Measurements from ENCODE around the gene TYK2. TPM values are rescaled to one million over a fixed set of nuclear protein-coding genes. Genes with fewer than 3 reads are reported as not detected.

TYK2 gene
- total and polyA plus RNA-seq, 2 of the 13 experiments (the other 11 are each of a cell fraction or from before 2014, with no cell fraction given) = 38.8 to 60.1 TPM

GRCh38 chr19:10315335-10316214 is 64.8 kb downstream of the TYK2 start, which contains the start of gene FDX2 (continued):
- TF ChIP-seq HBP1 (CRISPR knock-in tag; IDR thresholded peaks at IDR 0.05; ENCODE audit: low read depth) (no peak), NFKBIZ (CRISPR knock-in tag; IDR thresholded peaks at IDR 0.05) (no peak), TSC22D2 (CRISPR knock-in tag; IDR thresholded peaks at IDR 0.05; ENCODE audit: borderline replicate concordance) (peak; percentile 61; the same call in 1 of the 2 replicates), RXRA (CRISPR knock-in tag; IDR thresholded peaks at IDR 0.05) (peak; percentile 61; the same call in 1 of the 2 replicates), ZNF362 (CRISPR knock-in tag; IDR thresholded peaks at IDR 0.05; ENCODE audit: borderline replicate concordance) (no peak), MIER3 (CRISPR knock-in tag; IDR thresholded peaks at IDR 0.05; ENCODE audit: borderline replicate concordance) (0 out of 2 replicates have a peak, but pooled peaks have one; percentile 43), ZMYM4 (CRISPR knock-in tag; IDR thresholded peaks at IDR 0.05) (0 out of 2 replicates have a peak, but pooled peaks have one; percentile 20), ZNF326 (CRISPR knock-in tag; IDR thresholded peaks at IDR 0.05; ENCODE audit: borderline replicate concordance) (no peak), ZMYM2 (CRISPR knock-in tag; IDR thresholded peaks at IDR 0.05) (no peak), ARNTL (CRISPR knock-in tag; IDR thresholded peaks at IDR 0.05) (no peak; the same call in none of the 2 replicates), ATF7 (IDR thresholded peaks at IDR 0.05) (no peak), ATF7 (CRISPR knock-in tag; IDR thresholded peaks at IDR 0.05) (no peak), ZNF777 (CRISPR knock-in tag; IDR thresholded peaks at IDR 0.05) (no peak), THRA (CRISPR knock-in tag; IDR thresholded peaks at IDR 0.05; ENCODE audit: borderline replicate concordance) (peak; percentile 42; the same call in 1 of the 2 replicates), ZNF724P (CRISPR knock-in tag; IDR thresholded peaks at IDR 0.05; ENCODE audit: borderline replicate concordance) (no peak), MBNL3 (CRISPR knock-in tag; conservative IDR thresholded peaks at IDR 0.05) (no peak), ZNF850 (CRISPR knock-in tag; conservative IDR thresholded peaks at IDR 0.05) (no peak), ZBTB3 (CRISPR knock-in tag; IDR thresholded peaks at IDR 0.05; ENCODE audit: borderline replicate concordance, low read depth) (no peak), ZNF276 (CRISPR knock-in tag; IDR thresholded peaks at IDR 0.05; ENCODE audit: low read depth) (no peak), PRMT3 (CRISPR knock-in tag; IDR thresholded peaks at IDR 0.05; ENCODE audit: borderline replicate concordance, low read depth) (no peak), IKZF5 (CRISPR knock-in tag; IDR thresholded peaks at IDR 0.05) (peak; percentile 71; the same call in 1 of the 2 replicates), MIER2 (CRISPR knock-in tag; IDR thresholded peaks at IDR 0.05) (no peak), SAFB2 (CRISPR knock-in tag; IDR thresholded peaks at IDR 0.05; ENCODE audit: borderline replicate concordance, low read depth) (no peak)
